SU-DHL-6 (cell line): ENCODE measurements around the gene TRPM1.

Source experiments
- H2AFZ ChIP-seq: fragments of 200-600 bp; sonication (generic); 2 replicates; pipeline ENCODE4 v1.6.1; 2014; ENCODE audit warnings: low read depth, mild to moderate bottlenecking, moderate library complexity, mixed read lengths, antibody characterized with exemption, low read length; ENCODE audit not compliant: severe bottlenecking
- H3F3A ChIP-seq: fragments of 200-600 bp; shearing (Covaris generic); 2 replicates; pipeline ENCODE4 v1.6.0; 2016; ENCODE audit warnings: antibody characterized with exemption, mild to moderate bottlenecking; ENCODE audit not compliant: insufficient read depth
- H3K27ac ChIP-seq: fragments of 200-600 bp; sonication (generic); 2 replicates; pipeline ENCODE4 v1.5.1; 2016; ENCODE audit warnings: low read depth, mild to moderate bottlenecking, low read length, moderate library complexity, mixed read lengths
- H3K27me3 ChIP-seq: fragments of 200-600 bp; sonication (generic), shearing (Covaris generic); 2 replicates; pipeline ENCODE4 v1.6.0; 2014; ENCODE audit warnings: mild to moderate bottlenecking, low read length
- H3K36me3 ChIP-seq: fragments of 200-600 bp; sonication (generic); 2 replicates; pipeline ENCODE4 v1.6.1; 2014; ENCODE audit warnings: mild to moderate bottlenecking, low read length, mixed read lengths
- H3K4me2 ChIP-seq: fragments of 300-600, 200-600 bp; shearing (Covaris generic), sonication (generic); 2 replicates; pipeline ENCODE4 v1.6.0; 2014; ENCODE audit warnings: low read length, low read depth, mild to moderate bottlenecking; ENCODE audit not compliant: poor library complexity, severe bottlenecking
- H3K4me3 ChIP-seq: fragments of 200-600 bp; sonication (generic); 2 replicates; pipeline ENCODE4 v1.5.1; 2014; ENCODE audit warnings: antibody characterized with exemption, low read length, mild to moderate bottlenecking, mixed read lengths; ENCODE audit not compliant: insufficient read depth, poor library complexity, severe bottlenecking
- H3K79me2 ChIP-seq: fragments of 200-600 bp; sonication (generic); 2 replicates; pipeline ENCODE4 v1.6.1; 2014; ENCODE audit warnings: mild to moderate bottlenecking, low read length, moderate library complexity; ENCODE audit not compliant: insufficient read depth
- H3K9ac ChIP-seq: fragments of 200-600 bp; sonication (generic); 2 replicates; pipeline ENCODE4 v1.7.0; 2014; ENCODE audit warnings: mild to moderate bottlenecking, low read length
- H3K9me2 ChIP-seq: fragments of 200-600 bp; sonication (generic); replicated peaks from 2 replicates; pipeline ENCODE4 v1.6.1; 2014; ENCODE audit warnings: low read length; ENCODE audit not compliant: insufficient read depth
- H3K9me3 ChIP-seq: fragments of 200-600 bp; sonication (generic); 2 replicates; pipeline ENCODE4 v1.6.1; 2014; ENCODE audit warnings: low read length, mixed read lengths; ENCODE audit not compliant: insufficient read depth
- H4K20me1 ChIP-seq: fragments of 200-600 bp; sonication (generic); 2 replicates; pipeline ENCODE4 v1.6.1; 2014; ENCODE audit warnings: low read depth, mild to moderate bottlenecking, antibody characterized with exemption, low read length, moderate library complexity, mixed read lengths
- CTCF ChIP-seq: fragments of 200-600 bp; sonication (generic); IDR thresholded peaks from one replicate; pipeline ENCODE4 v1.5.1; 2017; ENCODE audit warnings: antibody characterized with exemption, mild to moderate bottlenecking, low read length, moderate library complexity; ENCODE audit not compliant: insufficient read depth, poor library complexity, severe bottlenecking
- EZH2phosphoT487 ChIP-seq: fragments of 200-600 bp; sonication (generic), shearing (Covaris generic); conservative IDR thresholded peaks from 2 replicates; pipeline ENCODE4 v1.6.1; 2018; ENCODE audit warnings: mild to moderate bottlenecking, antibody characterized with exemption, low read length, moderate library complexity, mixed read lengths

TRPM1 gene

GRCh38 chr15:30997270-30997669 lies 104.3 kb downstream of the TRPM1 start:
- Histone ChIP-seq H3K79me2 (no peaks in the 10 kb centered on the region), H3K36me3 (no peaks in the 10 kb centered on the region), H3K4me3 (no peak overlapping the region), H4K20me1 (no peaks in the 10 kb centered on the region), H3F3A (peaks cover 7% of the 10 kb centered on the region), H3K9me2 (no peaks in the 10 kb centered on the region), H3K27ac (no peak overlapping the region), H3K27me3 (no peaks in the 10 kb centered on the region), H2AFZ (no peak overlapping the region), H3K9ac (no peak overlapping the region), H3K4me2 (no peak overlapping the region), H3K9me3 (no peaks in the 10 kb centered on the region)
- TF ChIP-seq CTCF (no peak), EZH2phosphoT487 (no peak)

GRCh38 chr15:30992249-30992864 lies 109.2 kb downstream of the TRPM1 start:
- Histone ChIP-seq H3K9ac (peak overlapping the region; percentile 80), H3K27ac (no peak overlapping the region)
- TF ChIP-seq CTCF (no peak), EZH2phosphoT487 (no peak)

GRCh38 chr15:30991255-30992235 lies 110.0 kb downstream of the TRPM1 start, which contains the start of gene MTMR10:
Gene MTMR10, minus strand, starts transcription at chr15:30991628. Its CDS starts 122 bp downstream, at chr15:30991506.
- Histone ChIP-seq H3K79me2 (peaks cover 10% of the 10 kb centered on the region; the same call in 1 of the 2 replicates), H3K27ac (peak within 1 kb of the TSS; percentile 53), H3K9me3 (no peaks in the 10 kb centered on the region), H3K9me2 (no peaks in the 10 kb centered on the region), H3F3A (peaks cover 11% of the 10 kb centered on the region), H3K4me3 (peak within 1 kb of the TSS; percentile 95), H3K36me3 (no peaks in the 10 kb centered on the region), H3K4me2 (peak within 1 kb of the TSS; percentile 79), H3K27me3 (no peaks in the 10 kb centered on the region), H3K9ac (peak within 1 kb of the TSS; percentile 80), H4K20me1 (no peaks in the 10 kb centered on the region), H2AFZ (peak within 1 kb of the TSS; percentile 91)
- no peak for TF ChIP-seq CTCF
- no peak for TF ChIP-seq EZH2phosphoT487

More at GRCh38 chr15:30992249-30992864, 109.2 kb downstream of the TRPM1 start:
- H4K20me1 ChIP-seq, result no peaks in the 10 kb centered on the region
- H3K36me3 ChIP-seq, result no peaks in the 10 kb centered on the region
- H3K4me3 ChIP-seq, result peak overlapping the region; percentile 95
- peak overlapping the region; percentile 90 for H2AFZ ChIP-seq
- H3K9me2 ChIP-seq, result no peaks in the 10 kb centered on the region
- no peaks in the 10 kb centered on the region for H3K27me3 ChIP-seq
- H3F3A ChIP-seq, result peaks cover 11% of the 10 kb centered on the region
- H3K9me3 ChIP-seq, result no peaks in the 10 kb centered on the region
- peak overlapping the region; percentile 79 for H3K4me2 ChIP-seq
- peaks cover 10% of the 10 kb centered on the region; the same call in 1 of the 2 replicates for H3K79me2 ChIP-seq
